ENCODE measurements around the gene DAB2. TPM values are rescaled to one million over a fixed set of nuclear protein-coding genes. Genes with fewer than 3 reads are reported as not detected.

DAB2 gene
- total and polyA plus RNA-seq, 2 experiments from 2014 or later, result 8.7 to 11.4 TPM

GRCh38 chr5:39426746-39427105, 1.9 kb upstream of the DAB2 start:
- Histone ChIP-seq H3K27me3 (no peaks in the 10 kb centered on the region), H3K36me3 (no peaks in the 10 kb centered on the region), H3K27ac (no peak overlapping the region), H3K4me3 (no peak overlapping the region), H3K4me1 (ENCODE audit: low read depth) (peaks cover 12% of the 10 kb centered on the region), H3K9me3 (ENCODE audit: low read depth) (no peaks in the 10 kb centered on the region)
- DNase-seq (ENCODE audit: low read depth in 1 of 2, low spot score in 1 of 2), result no peak
- no peak for TF ChIP-seq CTCF (IDR thresholded peaks at IDR 0.05; ENCODE audit: low read depth, low read length)

- H3K4me3 ChIP-seq, result peak overlapping the region; percentile 40
- H3K27ac ChIP-seq, result no peak overlapping the region
- H3K27me3 ChIP-seq, result no peaks in the 10 kb centered on the region
- no peak for DNase-seq (ENCODE audit: low read depth in 1 of 2, low spot score in 1 of 2)
- H3K4me1 ChIP-seq (ENCODE audit: low read depth), result peaks cover 12% of the 10 kb centered on the region
- TF ChIP-seq CTCF (IDR thresholded peaks at IDR 0.05; ENCODE audit: low read depth, low read length), result no peak
- no peaks in the 10 kb centered on the region for H3K9me3 ChIP-seq (ENCODE audit: low read depth)
- no peaks in the 10 kb centered on the region for H3K36me3 ChIP-seq
Observed at GRCh38 chr5:39426051-39426745, 1.4 kb upstream of the DAB2 start.

- H3K36me3 ChIP-seq, result no peaks in the 10 kb centered on the region
- no peak overlapping the region for H3K27ac ChIP-seq
- H3K4me1 ChIP-seq (ENCODE audit: low read depth), result peaks cover 12% of the 10 kb centered on the region
- no peaks in the 10 kb centered on the region for H3K9me3 ChIP-seq (ENCODE audit: low read depth)
- no peaks in the 10 kb centered on the region for H3K27me3 ChIP-seq
- no peak for DNase-seq (ENCODE audit: low read depth in 1 of 2, low spot score in 1 of 2)
- no peak for TF ChIP-seq CTCF (IDR thresholded peaks at IDR 0.05; ENCODE audit: low read depth, low read length)
- peak overlapping the region; percentile 40 for H3K4me3 ChIP-seq
Observed at GRCh38 chr5:39423331-39423751, 1.4 kb downstream of the DAB2 start.

- Histone ChIP-seq H3K4me1 (ENCODE audit: low read depth) (peaks cover 12% of the 10 kb centered on the region), H3K9me3 (ENCODE audit: low read depth) (no peaks in the 10 kb centered on the region), H3K36me3 (no peaks in the 10 kb centered on the region), H3K4me3 (no peak overlapping the region), H3K27ac (no peak overlapping the region), H3K27me3 (no peaks in the 10 kb centered on the region)
- TF ChIP-seq CTCF (IDR thresholded peaks at IDR 0.05; ENCODE audit: low read depth, low read length), result no peak
- DNase-seq (ENCODE audit: low read depth in 1 of 2, low spot score in 1 of 2), result no peak
Observed at GRCh38 chr5:39422728-39423285, 2.0 kb downstream of the DAB2 start.

- H3K9me3 ChIP-seq (ENCODE audit: low read depth), result no peaks in the 10 kb centered on the region
- no peaks in the 10 kb centered on the region for H3K36me3 ChIP-seq
- TF ChIP-seq CTCF (IDR thresholded peaks at IDR 0.05; ENCODE audit: low read depth, low read length), result no peak
- peaks cover 7% of the 10 kb centered on the region for H3K4me1 ChIP-seq (ENCODE audit: low read depth)
- H3K27ac ChIP-seq, result no peak overlapping the region
- no peak for DNase-seq (ENCODE audit: low read depth in 1 of 2, low spot score in 1 of 2)
- no peaks in the 10 kb centered on the region for H3K27me3 ChIP-seq
- no peak overlapping the region for H3K4me3 ChIP-seq
Observed at GRCh38 chr5:39422036-39422606, 2.7 kb downstream of the DAB2 start.
